GM23338 (cell line): ENCODE measurements around the gene BLVRA. TPM values are rescaled to one million over a fixed set of nuclear protein-coding genes. Genes with fewer than 3 reads are reported as not detected.
"Not testable (repeated sequence)": the region's sequence is repeated elsewhere in the genome, so short reads cannot be mapped to it uniquely, and the experiment has no call there.

Experiments
- ATAC-seq: fragments of 200-7000 bp; cut with Tn5 transposase; 3 replicates; pipeline ENCODE4 v1.9.1; 2020
- DNase-seq: peaks from one replicate; pipeline ENCODE4 v3.0.0-alpha.2; 2015; ENCODE audit warnings: low spot score
- H2AFZ ChIP-seq: fragments of 200-600 bp; sonication (generic); 2 replicates; pipeline ENCODE4 v1.8.0; 2016; ENCODE audit warnings: antibody characterized with exemption, mild to moderate bottlenecking, moderate library complexity
- H3F3A ChIP-seq: fragments of 200-600 bp; sonication (generic); replicated peaks from 2 replicates; pipeline ENCODE4 v1.8.0; 2017; ENCODE audit warnings: antibody characterized with exemption, mixed run types, low read depth
- H3K27ac ChIP-seq: fragments of 200-600 bp; sonication (generic); 2 replicates; pipeline ENCODE4 v1.6.1; 2016; ENCODE audit warnings: low read depth
- H3K27me3 ChIP-seq: fragments of 200-600 bp; sonication (generic); 2 replicates; pipeline ENCODE4 v1.8.0; 2016; ENCODE audit warnings: mild to moderate bottlenecking, mixed run types, moderate library complexity; ENCODE audit not compliant: insufficient read depth
- H3K36me3 ChIP-seq: fragments of 200-600 bp; sonication (generic); 2 replicates; pipeline ENCODE4 v1.8.0; 2016; ENCODE audit warnings: mild to moderate bottlenecking; ENCODE audit not compliant: insufficient read depth
- H3K4me1 ChIP-seq: fragments of 200-600 bp; sonication (generic); 2 replicates; pipeline ENCODE4 v1.8.0; 2016; ENCODE audit warnings: mild to moderate bottlenecking, moderate library complexity; ENCODE audit not compliant: insufficient read depth
- H3K4me2 ChIP-seq: fragments of 200-600 bp; sonication (generic); 2 replicates; pipeline ENCODE4 v1.7.1; 2017; ENCODE audit warnings: mixed run types
- H3K4me3 ChIP-seq: fragments of 200-600 bp; sonication (generic); 2 replicates; pipeline ENCODE4 v1.6.1; 2016; ENCODE audit warnings: mixed run types
- H3K79me2 ChIP-seq: fragments of 200-600 bp; sonication (generic); replicated peaks from 2 replicates; pipeline ENCODE4 v1.8.0; 2017; ENCODE audit warnings: mild to moderate bottlenecking; ENCODE audit not compliant: insufficient read depth
- H3K9me2 ChIP-seq: fragments of 200-600 bp; sonication (generic); 2 replicates; pipeline ENCODE4 v1.8.0; 2017; ENCODE audit not compliant: insufficient read depth
- H4K20me1 ChIP-seq: fragments of 200-600 bp; sonication (generic); replicated peaks from 2 replicates; pipeline ENCODE4 v1.8.0; 2017; ENCODE audit warnings: mild to moderate bottlenecking; ENCODE audit not compliant: insufficient read depth
- H3K27ac Mint-ChIP-seq: 2 replicates; pipeline ENCODE4 v1.8.0; 2020; ENCODE audit warnings: inconsistent platforms, mild to moderate bottlenecking, moderate library complexity, mixed read lengths
- H3K27me3 Mint-ChIP-seq: 3 replicates; pipeline ENCODE4 v1.8.0; 2022; ENCODE audit warnings: low read depth, mild to moderate bottlenecking, moderate library complexity, mixed read lengths, inconsistent platforms; ENCODE audit not compliant: insufficient read depth, poor library complexity
- H3K36me3 Mint-ChIP-seq: 3 replicates; pipeline ENCODE4 v1.8.0; 2021; ENCODE audit warnings: low read depth, mild to moderate bottlenecking, inconsistent platforms, moderate library complexity, mixed read lengths
- H3K4me1 Mint-ChIP-seq: 3 replicates; pipeline ENCODE4 v1.8.0; 2020; ENCODE audit warnings: mild to moderate bottlenecking, inconsistent platforms, mixed read lengths
- H3K4me3 Mint-ChIP-seq: 3 replicates; pipeline ENCODE4 v1.8.0; 2021; ENCODE audit warnings: moderate library complexity, mild to moderate bottlenecking, inconsistent platforms, mixed read lengths
- H3K9me3 Mint-ChIP-seq: 3 replicates; pipeline ENCODE4 v1.8.0; 2020; ENCODE audit warnings: moderate library complexity, mild to moderate bottlenecking, inconsistent platforms, mixed read lengths
- CREB1 ChIP-seq: fragments of 250-450 bp; sonication (Bioruptor Pico); IDR thresholded peaks from 2 replicates; pipeline ENCODE4 v1.5.0; 2020; ENCODE audit warnings: low read depth, mild to moderate bottlenecking, moderate library complexity
- ETS1 ChIP-seq: IDR thresholded peaks from 2 replicates; pipeline ENCODE4 v1.6.1; 2016; ENCODE audit warnings: antibody characterized with exemption
- EZH2 ChIP-seq: fragments of 200-600 bp; sonication (generic); IDR thresholded peaks from one replicate; pipeline ENCODE4 v1.8.0; 2017; ENCODE audit warnings: antibody characterized with exemption, mild to moderate bottlenecking, low read depth; ENCODE audit not compliant: unreplicated experiment
- EZH2phosphoT487 ChIP-seq: fragments of 200-600 bp; sonication (generic); IDR thresholded peaks from one replicate; pipeline ENCODE4 v1.8.1; 2018; ENCODE audit warnings: antibody characterized with exemption; ENCODE audit not compliant: unreplicated experiment
- JUNB ChIP-seq: IDR thresholded peaks from one replicate; pipeline ENCODE4 v1.6.1; 2016; ENCODE audit warnings: antibody characterized with exemption; ENCODE audit not compliant: unreplicated experiment
- NANOG ChIP-seq: IDR thresholded peaks from 2 replicates; pipeline ENCODE4 v1.6.1; 2016; ENCODE audit warnings: antibody characterized with exemption, borderline replicate concordance
- POLR2AphosphoS5 ChIP-seq: IDR thresholded peaks from 2 replicates; pipeline ENCODE4 v1.6.1; 2016; ENCODE audit warnings: antibody characterized with exemption, low read depth
- REST ChIP-seq: IDR thresholded peaks from one replicate; pipeline ENCODE4 v1.6.1; 2018; ENCODE audit warnings: antibody characterized with exemption; ENCODE audit not compliant: unreplicated experiment
- STAT1 ChIP-seq: IDR thresholded peaks from one replicate; pipeline ENCODE4 v1.6.1; 2016; ENCODE audit warnings: antibody characterized with exemption; ENCODE audit not compliant: unreplicated experiment
- ZNF331 ChIP-seq: fragments of 250-450 bp; sonication (Bioruptor Pico); IDR thresholded peaks from 2 replicates; pipeline ENCODE4 v1.5.0; 2020; ENCODE audit warnings: low read depth, mild to moderate bottlenecking, moderate library complexity
- ZNF462 ChIP-seq: fragments of 250-450 bp; sonication (Bioruptor Pico); IDR thresholded peaks from 2 replicates; pipeline ENCODE4 v1.5.0; 2020; ENCODE audit warnings: mild to moderate bottlenecking, moderate library complexity
- polyA plus RNA-seq: library from polyadenylated mRNA; unstranded; fragments of >200 nt; fragmentation: Nextera tagmentation; extraction: Ambion mirVana; gene quantifications from 2 replicates; pipeline ENCODE4 v1.2.1, GENCODE V29; 2016
- total RNA-seq: library from RNA; depleted of rRNA; stranded (reverse); fragments of >200 nt; shearing (Covaris generic); gene quantifications from 2 replicates; pipeline ENCODE4 v1.2.3, GENCODE V29; 2014

The BLVRA gene
- total and polyA plus RNA-seq, 2 experiments from 2014 or later: 17.0 to 46.5 TPM

GRCh38 chr7:43734575-43735332, 23.7 kb upstream of the BLVRA start:
- ATAC-seq, H3K4me1 Mint-ChIP-seq, H4K20me1 ChIP-seq, H3K4me2 ChIP-seq, H3K36me3 Mint-ChIP-seq, H3K79me2 ChIP-seq, H3K36me3 ChIP-seq, H3K4me3 Mint-ChIP-seq, H3K27me3 Mint-ChIP-seq, H3K9me2 ChIP-seq, H3K27ac ChIP-seq, H3K27ac Mint-ChIP-seq, H3K4me1 ChIP-seq, H3K4me3 ChIP-seq, H3F3A ChIP-seq, H3K27me3 ChIP-seq, DNase-seq: not testable (repeated sequence)
- peaks cover 10% of the 10 kb centered on the region for H3K9me3 Mint-ChIP-seq
- H2AFZ ChIP-seq: peak overlapping the region; percentile 40; the same call in 1 of the 2 replicates

- ATAC-seq (no peak), DNase-seq (no peak)
- no peaks in the 10 kb centered on the region for H3K36me3 ChIP-seq
- H3K4me1 ChIP-seq: no peaks in the 10 kb centered on the region
- H3K4me1 Mint-ChIP-seq: peaks cover 4% of the 10 kb centered on the region
- no peaks in the 10 kb centered on the region for H3K79me2 ChIP-seq
- no peaks in the 10 kb centered on the region for H3F3A ChIP-seq
- no peak overlapping the region for H2AFZ ChIP-seq
- peaks cover 8% of the 10 kb centered on the region for H3K27me3 Mint-ChIP-seq
- H3K36me3 Mint-ChIP-seq: peaks cover 6% of the 10 kb centered on the region
- H3K4me3 Mint-ChIP-seq: no peak overlapping the region
- H3K4me3 ChIP-seq: no peak overlapping the region
- H3K4me2 ChIP-seq: no peak overlapping the region
- H3K27me3 ChIP-seq: no peaks in the 10 kb centered on the region
- no peak overlapping the region for H3K27ac Mint-ChIP-seq
- 0 out of 2 replicates have a peak, but pooled peaks cover 2% of the 10 kb centered on the region for H3K9me2 ChIP-seq
- H4K20me1 ChIP-seq: no peaks in the 10 kb centered on the region
- peaks cover 10% of the 10 kb centered on the region for H3K9me3 Mint-ChIP-seq
- TF ChIP-seq NANOG (no peak), EZH2phosphoT487 (no peak), POLR2AphosphoS5 (no peak), STAT1 (no peak), ETS1 (no peak), ZNF331 (CRISPR knock-in tag) (no peak), JUNB (no peak), REST (no peak), CREB1 (CRISPR knock-in tag) (no peak), ZNF462 (CRISPR knock-in tag) (no peak), EZH2 (no peak)
- no peak overlapping the region for H3K27ac ChIP-seq
These were observed 23.1 kb upstream of the BLVRA start for GRCh38 chr7:43735403-43735801.
